OCI-LY7 (cell line): ENCODE measurements around the gene GON4L. TPM values are rescaled to one million over a fixed set of nuclear protein-coding genes. Genes with fewer than 3 reads are reported as not detected.

ENCODE experiments used
- BruUV-seq: library from RNA; stranded (reverse); fragments of 400-500 nt; replicated peaks from 2 replicates; lab custom pipeline; 2021; lab: Mats Ljungman, UMichigan
- CTCF ChIA-PET: fragments of 300-600 bp; sonication (Branson Sonifier 250); formaldehyde crosslinking; loops from one replicate; lab custom pipeline; 2022; ENCODE audit warnings: antibody characterized with exemption; ENCODE audit not compliant: unreplicated experiment; lab: Charles Lee
- POLR2A ChIA-PET: fragments of 300-600 bp; sonication (Branson Sonifier 250); formaldehyde crosslinking; loops from one replicate; lab custom pipeline; 2022; ENCODE audit warnings: antibody characterized with exemption; lab: Charles Lee
- DNase-seq: peaks from one replicate; pipeline ENCODE4 v3.0.0-alpha.2; 2015; ENCODE audit warnings: low spot score
- H2AFZ ChIP-seq: fragments of 200-600 bp; sonication (generic), shearing (Covaris generic); 2 replicates; pipeline ENCODE4 v1.6.1; 2014; ENCODE audit warnings: mild to moderate bottlenecking, antibody characterized with exemption, low read length, moderate library complexity
- H3K27ac ChIP-seq: fragments of 200-600 bp; sonication (generic); 2 replicates; pipeline ENCODE4 v1.5.1; 2014; ENCODE audit warnings: mixed run types, low read depth, mild to moderate bottlenecking, moderate library complexity, low read length, inconsistent platforms; ENCODE audit not compliant: poor library complexity, severe bottlenecking
- H3K36me3 ChIP-seq: fragments of 200-600 bp; sonication (generic); 2 replicates; pipeline ENCODE4 v1.6.1; 2014; ENCODE audit warnings: mild to moderate bottlenecking, antibody characterized with exemption, low read length, moderate library complexity, mixed read lengths; ENCODE audit not compliant: insufficient read depth
- H3K4me1 ChIP-seq: fragments of 200-600 bp; sonication (generic); 2 replicates; pipeline ENCODE4 v1.5.1; 2014; ENCODE audit warnings: mild to moderate bottlenecking, low read length; ENCODE audit not compliant: insufficient read depth, poor library complexity, severe bottlenecking
- H3K4me2 ChIP-seq: fragments of 200-600 bp; sonication (generic); 2 replicates; pipeline ENCODE4 v1.6.1; 2014; ENCODE audit warnings: mild to moderate bottlenecking, low read length
- H3K4me3 ChIP-seq: fragments of 200-600 bp; sonication (generic); 2 replicates; pipeline ENCODE4 v1.5.1; 2014; ENCODE audit warnings: mild to moderate bottlenecking, low read depth, low read length; ENCODE audit not compliant: poor library complexity, severe bottlenecking
- H3K79me2 ChIP-seq: fragments of 200-600 bp; sonication (generic); 2 replicates; pipeline ENCODE4 v1.6.1; 2016; ENCODE audit warnings: low read depth, mild to moderate bottlenecking, low read length, moderate library complexity, mixed read lengths; ENCODE audit not compliant: insufficient read depth
- H3K9me2 ChIP-seq: fragments of 200-600 bp; sonication (generic); 2 replicates; pipeline ENCODE4 v1.6.1; 2016; ENCODE audit warnings: mild to moderate bottlenecking, low read length, mixed read lengths; ENCODE audit not compliant: insufficient read depth
- H3K9me3 ChIP-seq: fragments of 200-600 bp; sonication (generic); 2 replicates; pipeline ENCODE4 v1.6.1; 2014; ENCODE audit warnings: mild to moderate bottlenecking, mixed run types, low read length, mixed read lengths
- H4K20me1 ChIP-seq: fragments of 200-600 bp; sonication (generic); 2 replicates; pipeline ENCODE4 v1.6.1; 2014; ENCODE audit warnings: mild to moderate bottlenecking, antibody characterized with exemption, low read length, moderate library complexity, mixed read lengths; ENCODE audit not compliant: insufficient read depth
- CTCF ChIP-seq: fragments of 200-600 bp; sonication (generic); conservative IDR thresholded peaks from 2 replicates; pipeline ENCODE4 v1.5.1; 2014; ENCODE audit warnings: mild to moderate bottlenecking, antibody characterized with exemption, low read length, moderate library complexity, mixed read lengths
- EZH2phosphoT487 ChIP-seq: fragments of 200-600 bp; sonication (generic); IDR thresholded peaks from 2 replicates; pipeline ENCODE4 v1.6.1; 2018; ENCODE audit warnings: low read depth, borderline replicate concordance, mild to moderate bottlenecking, mixed run types, antibody characterized with exemption, low read length, moderate library complexity, mixed read lengths
- intact Hi-C: fragments of 100-400 bp; cut with micrococcal nuclease; formaldehyde crosslinking; loops from one replicate; pipeline ENCODE4 v1.10.0; 2022; ENCODE audit not compliant: unreplicated experiment
- total RNA-seq, 2 experiments: library from RNA; depleted of rRNA in 1 of 2; stranded (reverse); fragments of >200 nt in 1 of 2; shearing (Covaris generic) in 1 of 2; gene quantifications; 2 replicates each; pipeline ENCODE4 v1.2.3, GENCODE V29; 2014 to 2022

Gene GON4L
- total RNA-seq, 2 experiments from 2014 or later: 46.0 to 78.0 TPM

- BruUV-seq: TSS peak; percentile 17
- peak overlapping the region; percentile 41 for H3K27ac ChIP-seq
Observed at GRCh38 chr1:155893389-155894142, 36.6 kb upstream of the GON4L start.

GRCh38 chr1:155892796-155893195 is 35.8 kb upstream of the GON4L start:
- H2AFZ ChIP-seq: no peak overlapping the region
- DNase-seq: no peak
- intact Hi-C loops: no loop called here
- no TSS peak for BruUV-seq
- H3K9me2 ChIP-seq: no peaks in the 10 kb centered on the region
- H3K79me2 ChIP-seq: no peaks in the 10 kb centered on the region; the same call in 1 of the 2 replicates
- no peak overlapping the region for H3K4me3 ChIP-seq
- H4K20me1 ChIP-seq: no peaks in the 10 kb centered on the region
- peak overlapping the region; percentile 41 for H3K27ac ChIP-seq
- no peaks in the 10 kb centered on the region for H3K9me3 ChIP-seq
- no peak overlapping the region for H3K4me2 ChIP-seq
- POLR2A ChIA-PET: interaction anchor here (1.1 to 3.8 kb wide), 3 partner anchors 9 to 19 kb away, joined by 3 to 17 read pairs (median 3); no protein-coding TSS in a partner anchor
- H3K4me1 ChIP-seq: peaks cover 25% of the 10 kb centered on the region
- peaks cover 45% of the 10 kb centered on the region for H3K36me3 ChIP-seq
- CTCF ChIA-PET: no interaction called here
- TF ChIP-seq CTCF: no peak

More at GRCh38 chr1:155893389-155894142, 36.6 kb upstream of the GON4L start:
- Histone ChIP-seq H4K20me1 (no peaks in the 10 kb centered on the region), H2AFZ (no peak overlapping the region), H3K36me3 (peaks cover 45% of the 10 kb centered on the region), H3K4me2 (peak overlapping the region; percentile 19; the same call in 1 of the 2 replicates), H3K4me1 (peaks cover 28% of the 10 kb centered on the region), H3K9me2 (no peaks in the 10 kb centered on the region), H3K9me3 (no peaks in the 10 kb centered on the region), H3K4me3 (no peak overlapping the region), H3K79me2 (no peaks in the 10 kb centered on the region; the same call in 1 of the 2 replicates)
- peak; percentile 33 for DNase-seq
- POLR2A ChIA-PET: interaction anchor here (0.9 to 3.8 kb wide), 3 partner anchors 10 to 29 kb away, joined by 3 to 17 read pairs (median 3); no protein-coding TSS in a partner anchor
- CTCF ChIA-PET: no interaction called here
- intact Hi-C loops: no loop called here
- TF ChIP-seq CTCF: no peak
- TF ChIP-seq EZH2phosphoT487: no peak

- no peak for DNase-seq
- ChIA-PET CTCF (no interaction called here), POLR2A (no interaction called here)
- no peaks in the 10 kb centered on the region for H3K9me2 ChIP-seq
- H3K27ac ChIP-seq: no peak overlapping the region
- no peak overlapping the region for H2AFZ ChIP-seq
- H3K4me2 ChIP-seq: no peak overlapping the region
- intact Hi-C loops: no loop called here
- H3K4me3 ChIP-seq: no peak overlapping the region
- no peaks in the 10 kb centered on the region for H4K20me1 ChIP-seq
- no TSS peak for BruUV-seq
- peaks cover 6% of the 10 kb centered on the region; the same call in 1 of the 2 replicates for H3K79me2 ChIP-seq
- TF ChIP-seq CTCF (no peak), EZH2phosphoT487 (no peak)
- H3K36me3 ChIP-seq: peaks cover 32% of the 10 kb centered on the region
- H3K9me3 ChIP-seq: no peaks in the 10 kb centered on the region
- H3K4me1 ChIP-seq: peaks cover 47% of the 10 kb centered on the region
Observed at GRCh38 chr1:155890251-155890650, 33.2 kb upstream of the GON4L start.
